Left ventricle myocardium inferior (tissue), 1 donor: Measurements from ENCODE around the gene MTCH2. TPM values are rescaled to one million over a fixed set of nuclear protein-coding genes. Genes with fewer than 3 reads are reported as not detected.
A peak's percentile ranks its signal among the peaks of the same experiment; 100 is the strongest.

Source experiments
- DNase-seq: peaks from one replicate; pipeline ENCODE4 v3.0.0-alpha.2; 2020
- H3K27ac ChIP-seq: fragments of 200-600 bp; replicated peaks from 2 replicates; pipeline ENCODE4 v1.8.0; 2021
- H3K27me3 ChIP-seq: fragments of 200-600 bp; 2 replicates; pipeline ENCODE4 v1.8.0; 2021; ENCODE audit warnings: low read depth
- H3K36me3 ChIP-seq: fragments of 200-600 bp; 2 replicates; pipeline ENCODE4 v1.8.0; 2021
- H3K4me1 ChIP-seq: fragments of 200-600 bp; 2 replicates; pipeline ENCODE4 v1.8.0; 2021
- H3K4me3 ChIP-seq: fragments of 200-600 bp; 2 replicates; pipeline ENCODE4 v1.8.0; 2021; ENCODE audit warnings: mild to moderate bottlenecking, moderate library complexity
- H3K9me3 ChIP-seq: fragments of 200-600 bp; replicated peaks from 2 replicates; pipeline ENCODE4 v1.8.0; 2021
- CTCF ChIP-seq: fragments of 200-600 bp; IDR thresholded peaks from 2 replicates; pipeline ENCODE4 v1.8.0; 2021; ENCODE audit warnings: antibody characterized with exemption, mild to moderate bottlenecking, borderline replicate concordance
- intact Hi-C: fragments of 100-400 bp; cut with micrococcal nuclease; formaldehyde crosslinking; loops from one replicate; pipeline ENCODE4 v1.11.0; 2022
- total RNA-seq: library from RNA; stranded (reverse); fragmentation: NEBNext Ultra II Directional; extraction: Animal tissue kit (Norgen Biotek cat#: 25700); gene quantifications from one replicate; pipeline ENCODE4 v1.2.1, GENCODE V29; 2021
- donor health status: DM: no; HTN: yes; CAD: no; lungs with severe emphysema.

The MTCH2 gene
- total RNA-seq, 1 donor from 2014 or later, result 93.7 TPM

- TF ChIP-seq CTCF, result peak; percentile 75
- H3K27me3 ChIP-seq, result no peaks in the 10 kb centered on the region
- peaks cover 52% of the 10 kb centered on the region for H3K36me3 ChIP-seq
- no peak for DNase-seq
- H3K27ac ChIP-seq, result no peak overlapping the region
- intact Hi-C loops, result loop anchor here (10.0 kb wide), 1 partner anchor 152 kb away; no protein-coding TSS in a partner anchor
- no peaks in the 10 kb centered on the region for H3K9me3 ChIP-seq
- H3K4me1 ChIP-seq, result peaks cover 10% of the 10 kb centered on the region
- no peak overlapping the region for H3K4me3 ChIP-seq
Observed at GRCh38 chr11:47616726-47617416, 25.5 kb downstream of the MTCH2 start.

- Histone ChIP-seq H3K36me3 (peaks cover 36% of the 10 kb centered on the region), H3K4me3 (no peak overlapping the region), H3K27me3 (no peaks in the 10 kb centered on the region), H3K4me1 (peaks cover 20% of the 10 kb centered on the region), H3K27ac (no peak overlapping the region), H3K9me3 (no peaks in the 10 kb centered on the region)
- DNase-seq, result no peak
- intact Hi-C loops, result loop anchor here (10.0 kb wide), 1 partner anchor 150 kb away; no protein-coding TSS in a partner anchor
- TF ChIP-seq CTCF, result no peak
Observed at GRCh38 chr11:47615249-47615648, 27.1 kb downstream of the MTCH2 start.

- TF ChIP-seq CTCF, result no peak
- intact Hi-C loops, result loop anchor here (10.0 kb wide), 1 partner anchor 147 kb away; no protein-coding TSS in a partner anchor
Observed at GRCh38 chr11:47611348-47611794, 31.0 kb downstream of the MTCH2 start.

GRCh38 chr11:47609675-47610074 is 32.7 kb downstream of the MTCH2 start:
- Histone ChIP-seq H3K36me3 (no peaks in the 10 kb centered on the region), H3K9me3 (no peaks in the 10 kb centered on the region), H3K27ac (no peak overlapping the region), H3K4me3 (no peak overlapping the region), H3K27me3 (no peaks in the 10 kb centered on the region), H3K4me1 (peaks cover 41% of the 10 kb centered on the region)
- intact Hi-C loops, result loop anchor here (10.0 kb wide), 1 partner anchor 145 kb away; no protein-coding TSS in a partner anchor
- TF ChIP-seq CTCF, result no peak
- no peak for DNase-seq

More at GRCh38 chr11:47611348-47611794, 31.0 kb downstream of the MTCH2 start:
- no peaks in the 10 kb centered on the region for H3K27me3 ChIP-seq
- H3K27ac ChIP-seq, result peak overlapping the region; percentile 9
- no peak for DNase-seq
- peaks cover 32% of the 10 kb centered on the region for H3K4me1 ChIP-seq
- no peaks in the 10 kb centered on the region for H3K9me3 ChIP-seq
- H3K36me3 ChIP-seq, result peaks cover 4% of the 10 kb centered on the region
- H3K4me3 ChIP-seq, result no peak overlapping the region

- DNase-seq, result no peak
- intact Hi-C loops, result no loop called here
- H3K4me3 ChIP-seq, result no peak overlapping the region
- peak overlapping the region; percentile 32 for H3K27ac ChIP-seq
- H3K9me3 ChIP-seq, result no peaks in the 10 kb centered on the region
- no peaks in the 10 kb centered on the region for H3K27me3 ChIP-seq
- H3K36me3 ChIP-seq, result no peaks in the 10 kb centered on the region
- no peak for TF ChIP-seq CTCF
- H3K4me1 ChIP-seq, result peaks cover 41% of the 10 kb centered on the region
Observed at GRCh38 chr11:47607380-47607779, 35.0 kb downstream of the MTCH2 start.
